ENCODE results near the gene EBF4.

GRCh38 chr20:2738331-2739041, 45.9 kb downstream of the EBF4 start:
- TF ChIP-seq, protein P1, sequence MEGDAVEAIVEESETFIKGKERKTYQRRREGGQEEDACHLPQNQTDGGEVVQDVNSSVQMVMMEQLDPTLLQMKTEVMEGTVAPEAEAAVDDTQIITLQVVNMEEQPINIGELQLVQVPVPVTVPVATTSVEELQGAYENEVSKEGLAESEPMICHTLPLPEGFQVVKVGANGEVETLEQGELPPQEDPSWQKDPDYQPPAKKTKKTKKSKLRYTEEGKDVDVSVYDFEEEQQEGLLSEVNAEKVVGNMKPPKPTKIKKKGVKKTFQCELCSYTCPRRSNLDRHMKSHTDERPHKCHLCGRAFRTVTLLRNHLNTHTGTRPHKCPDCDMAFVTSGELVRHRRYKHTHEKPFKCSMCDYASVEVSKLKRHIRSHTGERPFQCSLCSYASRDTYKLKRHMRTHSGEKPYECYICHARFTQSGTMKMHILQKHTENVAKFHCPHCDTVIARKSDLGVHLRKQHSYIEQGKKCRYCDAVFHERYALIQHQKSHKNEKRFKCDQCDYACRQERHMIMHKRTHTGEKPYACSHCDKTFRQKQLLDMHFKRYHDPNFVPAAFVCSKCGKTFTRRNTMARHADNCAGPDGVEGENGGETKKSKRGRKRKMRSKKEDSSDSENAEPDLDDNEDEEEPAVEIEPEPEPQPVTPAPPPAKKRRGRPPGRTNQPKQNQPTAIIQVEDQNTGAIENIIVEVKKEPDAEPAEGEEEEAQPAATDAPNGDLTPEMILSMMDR (IDR thresholded peaks at IDR 0.05; ENCODE audit: poor library complexity, severe bottlenecking): no peak
- TF ChIP-seq EZH2 (IDR thresholded peaks at IDR 0.05; ENCODE audit: borderline replicate concordance, insufficient read depth, low read length, poor library complexity, severe bottlenecking): no peak
- TF ChIP-seq TAF1 (IDR thresholded peaks at IDR 0.05; ENCODE audit: low read depth): no peak
- TF ChIP-seq, protein P2, sequence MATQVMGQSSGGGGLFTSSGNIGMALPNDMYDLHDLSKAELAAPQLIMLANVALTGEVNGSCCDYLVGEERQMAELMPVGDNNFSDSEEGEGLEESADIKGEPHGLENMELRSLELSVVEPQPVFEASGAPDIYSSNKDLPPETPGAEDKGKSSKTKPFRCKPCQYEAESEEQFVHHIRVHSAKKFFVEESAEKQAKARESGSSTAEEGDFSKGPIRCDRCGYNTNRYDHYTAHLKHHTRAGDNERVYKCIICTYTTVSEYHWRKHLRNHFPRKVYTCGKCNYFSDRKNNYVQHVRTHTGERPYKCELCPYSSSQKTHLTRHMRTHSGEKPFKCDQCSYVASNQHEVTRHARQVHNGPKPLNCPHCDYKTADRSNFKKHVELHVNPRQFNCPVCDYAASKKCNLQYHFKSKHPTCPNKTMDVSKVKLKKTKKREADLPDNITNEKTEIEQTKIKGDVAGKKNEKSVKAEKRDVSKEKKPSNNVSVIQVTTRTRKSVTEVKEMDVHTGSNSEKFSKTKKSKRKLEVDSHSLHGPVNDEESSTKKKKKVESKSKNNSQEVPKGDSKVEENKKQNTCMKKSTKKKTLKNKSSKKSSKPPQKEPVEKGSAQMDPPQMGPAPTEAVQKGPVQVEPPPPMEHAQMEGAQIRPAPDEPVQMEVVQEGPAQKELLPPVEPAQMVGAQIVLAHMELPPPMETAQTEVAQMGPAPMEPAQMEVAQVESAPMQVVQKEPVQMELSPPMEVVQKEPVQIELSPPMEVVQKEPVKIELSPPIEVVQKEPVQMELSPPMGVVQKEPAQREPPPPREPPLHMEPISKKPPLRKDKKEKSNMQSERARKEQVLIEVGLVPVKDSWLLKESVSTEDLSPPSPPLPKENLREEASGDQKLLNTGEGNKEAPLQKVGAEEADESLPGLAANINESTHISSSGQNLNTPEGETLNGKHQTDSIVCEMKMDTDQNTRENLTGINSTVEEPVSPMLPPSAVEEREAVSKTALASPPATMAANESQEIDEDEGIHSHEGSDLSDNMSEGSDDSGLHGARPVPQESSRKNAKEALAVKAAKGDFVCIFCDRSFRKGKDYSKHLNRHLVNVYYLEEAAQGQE (IDR thresholded peaks at IDR 0.05; ENCODE audit: borderline replicate concordance): no peak

Data from neural cell (in vitro differentiated cells).